Stimulated activated CD4-positive, alpha-beta T cell treated with anti-CD3 and anti-CD28 coated beads, TNF-alpha, amount 100 ng/mL, for 48 hours (primary cell): ENCODE data around the gene PTK6.

ENCODE experiments used
- DNase-seq, 3 donors: peaks; one replicate each; pipeline ENCODE4 v3.0.0-alpha.2; 2020; ENCODE audit warnings: low read depth in 3 of 3

The PTK6 gene

DNA sequence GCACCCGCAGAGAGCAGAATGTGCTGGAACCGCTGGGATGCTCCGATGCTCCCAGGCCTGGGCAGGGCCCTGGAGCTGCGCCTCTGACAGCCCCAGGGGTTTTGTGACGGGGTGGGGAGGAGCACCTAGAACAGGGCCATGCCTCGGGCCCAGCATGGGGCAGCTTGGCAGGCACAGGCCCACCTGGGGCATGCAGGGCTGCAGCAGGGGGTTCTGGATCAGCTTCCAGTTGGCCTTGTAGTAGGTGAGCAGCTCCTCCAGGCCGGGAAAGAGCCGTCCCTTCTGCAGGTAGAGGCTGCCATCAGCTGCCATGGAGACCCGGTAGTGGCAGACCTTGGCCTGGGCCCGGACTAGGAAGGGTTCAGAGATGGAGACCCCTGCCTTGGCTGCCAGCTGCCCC is 6.0 kb upstream of the PTK6 start:
- no peak for DNase-seq

- no peak for DNase-seq
These were observed 5.5 kb upstream of the PTK6 start for GRCh38 chr20:63542696-63543095.

GRCh38 chr20:63542031-63542559 is 4.9 kb upstream of the PTK6 start:
- DNase-seq: no peak

DNA sequence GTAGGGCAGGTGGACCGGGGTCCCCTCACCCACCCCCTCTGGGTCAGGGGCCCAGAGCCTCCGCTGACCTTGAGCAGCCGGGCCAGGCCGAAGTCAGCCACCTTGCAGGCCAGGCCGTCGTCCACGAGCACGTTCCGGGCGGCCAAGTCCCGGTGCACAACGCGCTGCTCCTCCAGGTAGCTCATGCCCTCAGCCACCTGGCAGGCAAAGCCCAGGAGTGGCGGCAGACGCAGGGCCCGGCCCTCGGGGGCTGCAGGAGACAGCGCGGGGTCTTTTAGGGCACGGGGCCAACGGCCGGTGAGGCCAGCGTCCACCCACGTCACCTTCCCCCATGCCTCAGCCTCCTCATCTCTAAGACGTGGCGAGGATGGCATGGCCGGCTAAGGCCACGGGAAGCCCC is 4.2 kb upstream of the PTK6 start:
- no peak for DNase-seq

- no peak for DNase-seq
These were observed 3.4 kb upstream of the PTK6 start for GRCh38 chr20:63540417-63541186.

DNA sequence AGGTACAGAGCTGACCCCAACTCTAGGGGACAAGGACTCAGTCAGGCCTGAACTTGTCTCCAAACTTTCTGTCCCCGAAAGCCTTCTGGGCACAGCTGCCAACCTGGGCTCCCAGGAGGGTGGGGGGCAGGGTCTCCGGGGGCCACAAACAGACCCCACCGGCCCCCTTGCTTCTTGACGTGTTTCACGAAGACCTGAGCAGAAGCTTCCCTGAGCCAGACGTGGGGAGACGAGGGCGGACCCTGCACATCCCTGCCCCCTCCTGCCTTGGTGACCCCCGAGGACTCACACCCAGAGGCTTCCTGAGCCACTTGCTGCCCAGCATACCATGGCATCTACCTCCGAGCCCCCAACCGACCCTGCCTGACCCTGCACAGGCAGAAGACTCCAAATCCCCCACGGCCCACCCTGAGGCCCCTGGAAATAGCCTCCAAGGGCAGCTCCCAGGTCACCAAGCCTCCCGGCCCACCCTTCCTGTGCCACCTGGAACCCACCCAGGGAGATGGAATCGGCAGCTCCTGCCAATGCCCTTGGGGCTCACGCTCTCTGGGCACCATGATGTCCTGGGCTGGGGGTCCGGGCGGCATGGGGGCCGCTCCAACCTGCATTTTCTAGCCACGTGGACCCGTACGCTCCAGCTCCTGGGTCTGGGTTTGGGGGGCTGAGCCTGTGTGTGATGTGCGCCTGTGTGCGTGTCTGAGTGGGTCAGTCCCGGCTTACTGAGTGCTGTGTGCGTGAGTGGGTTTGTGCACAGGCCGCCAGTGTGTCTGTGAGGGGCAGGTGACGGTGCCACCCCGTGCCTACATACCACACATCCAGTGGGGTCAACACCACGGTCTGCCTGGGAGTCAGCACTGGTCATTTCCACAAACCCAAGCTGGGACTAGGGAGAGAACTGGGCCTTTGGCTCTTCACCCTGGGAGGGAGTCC is 2.5 kb upstream of the PTK6 start:
- no peak for DNase-seq

GRCh38 chr20:63539092-63539430 is 1.9 kb upstream of the PTK6 start:
- DNase-seq: no peak

DNA sequence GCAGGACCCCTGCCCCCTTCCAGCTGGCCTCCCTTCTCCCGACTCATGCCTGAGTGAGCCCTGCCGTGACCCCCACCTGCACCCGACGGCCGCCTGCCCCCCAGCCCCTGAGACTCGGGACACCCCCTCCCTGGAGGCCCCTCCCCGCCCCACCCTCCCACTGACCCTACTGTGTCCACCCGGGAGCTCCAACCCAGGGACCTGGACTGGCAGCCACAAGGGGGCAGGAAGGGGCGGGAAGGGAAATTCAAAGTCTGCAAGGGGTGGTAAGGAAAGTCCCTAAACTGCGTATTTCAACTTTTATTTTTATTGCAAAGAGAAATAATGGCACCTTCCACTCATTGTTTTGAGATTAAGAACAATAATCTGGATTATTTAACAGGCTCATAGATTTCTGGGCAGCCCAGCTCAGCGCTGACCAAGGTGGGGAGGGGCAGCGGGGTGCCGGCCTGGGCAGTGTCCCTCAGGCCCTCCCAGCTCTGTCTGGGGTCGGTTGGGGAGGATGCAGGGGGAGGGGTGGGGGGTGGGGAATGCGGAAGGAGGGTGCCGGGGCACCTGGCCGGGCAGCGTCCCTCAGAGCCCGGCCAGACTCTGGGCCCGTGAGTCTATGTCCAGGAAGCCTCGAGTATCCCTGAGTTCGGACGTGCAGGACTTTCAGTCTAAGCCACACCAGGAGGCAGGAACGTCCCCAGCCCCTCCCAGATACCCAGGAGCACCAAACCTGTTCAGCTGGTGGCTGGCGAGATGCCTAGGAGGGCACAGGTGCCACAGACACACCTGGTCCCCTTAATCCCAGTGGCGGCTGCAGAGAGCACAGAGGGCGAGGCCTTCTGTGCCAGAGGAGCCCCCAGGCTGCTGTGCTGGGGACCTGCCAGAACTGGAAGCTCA is 1.3 kb upstream of the PTK6 start:
- DNase-seq: no peak

- DNase-seq: peak; percentile 92 to 94 (median 92)
These were observed 488 bp upstream of the PTK6 start for GRCh38 chr20:63537525-63538203.

GRCh38 chr20:63536241-63536977 is 767 bp downstream of the PTK6 start:
- DNase-seq: no peak

GRCh38 chr20:63534831-63535651 is 2.1 kb downstream of the PTK6 start:
- no peak for DNase-seq

- DNase-seq: no peak
These were observed 2.7 kb downstream of the PTK6 start for GRCh38 chr20:63534427-63534830.

DNA sequence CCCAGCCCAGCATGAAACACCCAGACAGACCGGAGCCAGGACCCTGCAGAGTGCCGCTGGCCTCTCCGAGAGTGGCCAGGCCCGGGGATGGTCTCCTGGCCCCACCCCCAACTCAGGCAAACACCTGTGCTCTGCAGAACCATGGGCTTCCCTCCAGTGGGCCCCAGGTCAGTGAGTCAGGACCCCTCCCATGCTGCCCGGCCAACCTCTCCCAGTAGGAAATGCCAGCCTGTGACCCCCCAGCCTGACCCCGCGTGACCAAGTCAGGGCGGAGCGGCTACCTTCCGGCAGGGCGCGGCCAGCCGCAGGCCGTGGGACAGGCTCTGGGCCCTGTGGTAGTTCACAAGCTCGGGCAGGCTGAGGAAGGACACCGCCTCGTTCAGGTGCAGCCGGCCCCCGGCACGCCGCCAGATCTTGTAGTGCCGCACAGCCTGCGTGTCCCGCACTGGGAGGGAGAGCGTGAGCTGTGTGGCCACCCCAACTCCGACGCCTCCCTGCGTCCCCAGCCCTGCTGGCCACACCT is 3.2 kb downstream of the PTK6 start:
- no peak for DNase-seq

- DNase-seq: no peak
These were observed 3.8 kb downstream of the PTK6 start for GRCh38 chr20:63533388-63533787.

DNA sequence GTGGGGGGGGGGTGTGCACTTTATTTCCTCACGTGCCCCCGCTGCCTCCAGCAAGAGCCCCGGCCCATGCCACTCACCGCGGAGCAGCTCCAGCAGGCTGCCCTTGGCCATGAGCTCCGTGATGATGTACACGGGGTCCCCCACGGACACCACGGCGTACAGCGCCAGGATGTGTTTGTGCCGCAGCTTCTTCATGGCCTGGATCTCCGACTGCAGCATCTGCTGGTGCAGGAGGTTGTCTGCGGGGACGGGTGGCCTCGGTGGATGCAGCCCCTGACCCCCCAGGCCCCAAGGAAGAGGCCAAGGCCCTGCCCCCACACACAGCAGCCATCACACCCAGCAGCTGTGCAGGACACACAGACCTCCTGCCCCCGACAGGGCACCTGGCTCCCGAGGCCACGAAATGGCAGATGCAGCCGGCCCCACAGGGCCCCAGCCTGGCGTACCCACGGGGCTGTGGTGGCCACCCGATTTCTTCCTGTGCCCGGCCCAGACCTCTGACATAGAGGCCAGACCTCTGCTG is 4.7 kb downstream of the PTK6 start:
- no peak for DNase-seq

DNA sequence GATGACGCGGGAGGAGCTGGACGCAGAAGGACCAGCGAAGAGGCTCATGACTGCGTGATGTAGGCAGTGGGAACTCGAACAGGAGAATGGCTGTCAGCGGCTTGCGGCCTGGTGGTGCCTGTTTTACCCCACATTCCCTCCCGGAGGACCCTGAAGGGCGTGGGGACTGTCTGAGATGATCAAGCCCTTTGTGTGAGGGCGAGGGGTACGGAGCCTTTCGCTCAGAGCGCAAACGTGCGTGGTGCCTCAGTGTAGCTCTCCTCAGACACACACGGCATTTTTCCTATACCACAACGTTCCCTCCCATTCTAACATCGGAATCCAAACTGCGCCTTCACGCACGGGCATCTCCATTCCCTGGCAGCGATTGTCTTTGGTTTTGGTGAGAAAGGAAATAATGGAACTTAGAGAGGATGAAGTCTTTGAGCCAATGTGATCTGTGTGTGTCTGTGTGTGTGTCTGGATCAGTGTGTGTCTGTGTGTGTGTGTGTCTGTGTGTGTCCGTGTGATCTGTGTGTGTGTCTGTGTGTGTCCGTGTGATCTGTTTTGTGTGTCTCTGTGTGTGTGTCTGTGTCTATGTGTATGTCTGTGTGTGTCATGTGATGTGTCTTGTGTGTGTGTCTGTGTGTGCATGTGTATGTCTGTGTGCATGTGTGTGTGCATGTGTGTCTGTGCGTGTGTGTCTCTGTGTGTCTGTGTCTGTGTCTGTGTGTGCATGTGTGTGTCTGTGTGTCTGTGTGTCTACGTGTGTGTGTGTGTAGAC is 5.3 kb downstream of the PTK6 start:
- no peak for DNase-seq

DNA sequence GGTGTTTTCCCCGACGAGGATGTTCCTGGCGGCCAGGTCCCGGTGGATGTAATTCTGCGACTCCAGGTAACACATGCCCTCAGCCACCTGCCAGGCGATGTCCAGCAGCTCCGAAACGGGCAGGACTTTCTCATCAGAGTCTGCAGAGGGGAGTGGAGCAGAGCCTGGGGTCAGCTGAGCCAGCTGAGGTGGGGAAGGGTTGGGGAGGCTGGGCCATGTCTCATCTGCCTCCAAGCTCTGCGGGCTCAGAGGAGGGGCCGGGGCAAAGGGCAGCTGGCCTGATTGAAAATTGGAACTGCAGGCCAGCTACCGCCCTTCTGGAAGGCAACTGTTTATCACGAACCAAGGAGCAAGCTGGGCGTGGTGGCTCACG is 6.4 kb downstream of the PTK6 start:
- no peak for DNase-seq
